ENCODE results near the gene ZFYVE28.

ZFYVE28 gene

DNA sequence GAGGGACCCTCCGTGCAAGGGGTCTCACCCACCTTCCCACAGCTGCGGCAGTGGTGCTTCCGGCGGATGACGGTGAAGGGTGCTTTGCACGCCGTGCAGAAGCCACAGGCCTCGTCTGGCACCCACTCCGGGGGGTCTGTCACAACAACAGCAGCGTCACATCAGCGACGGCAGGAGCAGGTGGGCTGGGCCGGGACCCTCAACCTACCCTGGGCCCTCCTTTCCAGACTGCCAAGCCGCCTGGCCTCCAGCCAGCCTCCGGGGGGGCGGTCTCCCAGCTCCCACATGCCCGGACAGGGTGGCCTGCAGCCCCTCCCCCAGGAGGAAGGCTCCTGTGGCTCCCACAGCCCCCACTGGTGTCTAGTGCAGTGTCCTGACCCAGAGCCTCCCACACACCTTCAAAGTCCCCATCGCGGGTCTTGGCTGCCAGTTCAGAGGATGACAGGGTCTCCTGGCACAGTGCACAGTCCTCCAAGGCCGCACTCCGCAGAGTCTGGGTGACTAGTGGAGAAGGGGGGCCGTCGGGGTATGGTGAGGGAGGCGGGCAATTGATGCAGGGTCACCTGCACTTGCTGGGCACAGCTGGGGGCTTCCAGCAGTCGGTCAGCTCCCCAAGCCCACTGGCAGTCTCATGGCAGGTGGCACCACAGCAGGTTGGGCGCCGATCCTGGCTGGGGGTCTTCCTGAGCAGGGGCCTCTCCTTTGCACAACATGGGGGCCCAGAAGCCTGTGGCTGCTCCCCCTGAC lies 147.0 kb downstream of the ZFYVE28 start:
- DNase-seq (ENCODE audit: low spot score): no peak

DNA sequence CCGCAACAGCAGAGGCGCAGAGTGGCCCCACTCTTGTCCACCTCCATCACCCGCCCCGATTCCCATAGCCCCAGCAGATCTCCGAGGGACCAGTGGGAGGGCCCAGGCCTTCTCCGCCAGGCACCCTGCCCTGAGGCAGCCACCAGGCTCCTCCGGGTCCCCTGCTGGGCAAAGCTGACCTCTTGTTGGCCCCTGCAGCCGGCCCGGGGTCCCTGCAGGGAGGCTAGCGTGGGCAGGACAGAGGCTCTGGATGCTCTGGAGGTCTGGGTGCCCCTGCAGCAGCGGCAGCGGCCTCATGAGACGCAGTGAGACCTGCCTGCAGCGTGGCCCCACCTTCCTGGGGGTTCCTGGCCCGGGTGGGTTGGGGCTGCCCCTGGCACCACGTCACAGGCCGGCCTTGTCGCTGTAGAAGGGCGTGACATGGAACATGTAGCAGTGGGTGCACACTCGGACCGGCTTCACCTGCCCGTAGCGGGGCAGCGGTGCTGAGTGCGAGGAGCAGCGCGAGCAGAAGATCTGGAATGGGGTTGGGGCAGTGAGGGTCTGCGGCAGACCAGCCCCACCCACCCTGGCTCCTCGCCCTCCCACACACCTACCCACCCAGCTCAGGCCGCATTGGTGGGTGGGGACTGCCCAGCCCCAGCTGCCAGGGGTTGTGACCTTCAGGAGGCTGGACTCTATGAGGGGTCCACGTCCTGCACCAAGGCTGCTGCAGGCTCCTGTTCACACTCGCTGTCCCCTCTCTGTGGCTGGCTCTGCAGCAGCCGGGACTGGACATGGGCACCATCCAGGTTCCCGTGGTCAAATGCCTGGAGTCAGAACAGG lies 147.9 kb downstream of the ZFYVE28 start:
- DNase-seq (ENCODE audit: low spot score): no peak

DNA sequence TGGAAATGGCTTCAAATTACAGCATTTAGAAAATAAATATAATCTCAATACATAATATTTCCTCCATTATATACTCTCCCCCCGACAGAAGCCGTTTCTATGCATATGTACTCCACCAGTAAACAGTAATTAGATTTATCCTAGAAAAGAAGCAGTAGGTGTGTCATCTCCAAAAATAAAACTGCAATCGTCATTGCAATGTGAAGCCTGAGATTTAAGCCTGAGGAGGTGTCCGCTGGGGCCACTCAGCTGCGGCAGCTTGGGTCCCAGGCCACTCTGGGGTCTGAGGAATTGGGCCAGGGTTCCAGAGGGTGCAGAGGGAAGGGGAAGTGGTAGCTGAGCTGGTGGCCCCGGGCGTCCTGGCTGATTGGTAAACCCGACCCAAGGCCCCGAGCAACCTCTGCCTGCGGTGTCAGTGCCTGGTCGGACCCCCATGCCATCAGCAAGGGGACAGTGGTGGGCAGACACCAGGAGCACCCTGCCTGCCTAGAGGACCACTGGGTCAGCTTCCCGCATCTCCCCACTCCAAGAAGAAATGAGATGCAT lies 148.8 kb downstream of the ZFYVE28 start:
- DNase-seq (ENCODE audit: low spot score): no peak

DNA sequence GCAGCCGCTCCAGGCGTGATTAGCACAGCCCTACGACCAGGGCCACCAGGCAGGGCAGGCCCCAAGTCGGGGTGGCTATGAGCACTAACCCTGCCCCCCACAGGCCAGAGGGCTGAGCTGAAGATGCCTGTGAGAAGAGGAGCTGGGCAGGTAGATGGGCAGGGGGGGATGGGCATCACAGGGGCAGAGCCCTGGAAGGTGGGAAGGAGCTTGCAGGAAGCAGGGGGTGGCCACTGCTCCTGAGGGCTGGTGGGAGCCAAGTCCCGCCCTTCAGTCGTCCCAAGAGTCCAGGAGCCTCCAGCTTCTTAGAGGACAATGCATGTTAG lies 149.3 kb downstream of the ZFYVE28 start:
- no peak for DNase-seq (ENCODE audit: low spot score)

DNA sequence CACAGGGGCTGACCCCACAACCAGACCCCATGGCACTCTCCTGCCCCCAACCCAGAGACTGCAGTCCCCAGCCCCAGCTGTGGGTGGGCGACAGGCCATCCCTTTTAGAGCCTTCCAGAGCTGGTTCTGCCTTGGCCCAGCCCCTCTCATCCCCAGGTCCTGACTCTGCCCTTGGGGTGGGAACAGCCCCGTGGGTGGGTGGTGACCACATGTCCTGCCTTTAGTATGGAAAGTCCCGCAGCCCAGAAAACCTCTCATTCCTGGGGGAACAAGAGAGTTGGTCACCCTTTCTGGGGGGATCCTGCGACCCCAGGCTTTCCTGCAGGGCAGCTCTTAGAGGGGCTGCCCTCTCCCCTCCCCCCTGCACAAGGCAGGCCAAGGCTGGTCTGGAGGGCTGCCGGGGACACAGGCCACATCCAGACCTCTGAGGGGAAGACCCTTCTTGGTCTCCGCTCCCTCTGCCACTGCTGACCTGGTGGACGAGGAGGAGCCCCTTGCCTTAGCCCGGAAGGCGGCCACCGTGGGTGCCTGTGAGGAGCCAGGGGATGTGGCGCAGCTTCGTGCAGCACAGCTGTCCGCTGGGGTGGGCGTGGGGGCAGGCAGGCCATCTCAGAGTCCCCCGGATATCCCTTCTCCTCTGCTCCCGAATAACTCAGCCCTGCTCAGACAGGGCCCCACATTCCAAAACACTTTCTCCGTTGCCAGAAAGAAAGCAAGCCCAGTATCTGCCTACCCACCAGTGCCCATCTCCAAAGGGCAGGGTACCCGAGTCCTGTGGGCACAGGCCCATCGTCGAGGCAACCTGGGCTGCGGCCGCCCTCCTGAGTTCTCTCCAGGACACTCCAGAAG lies 149.9 kb downstream of the ZFYVE28 start:
- DNase-seq (ENCODE audit: low spot score): no peak

DNA sequence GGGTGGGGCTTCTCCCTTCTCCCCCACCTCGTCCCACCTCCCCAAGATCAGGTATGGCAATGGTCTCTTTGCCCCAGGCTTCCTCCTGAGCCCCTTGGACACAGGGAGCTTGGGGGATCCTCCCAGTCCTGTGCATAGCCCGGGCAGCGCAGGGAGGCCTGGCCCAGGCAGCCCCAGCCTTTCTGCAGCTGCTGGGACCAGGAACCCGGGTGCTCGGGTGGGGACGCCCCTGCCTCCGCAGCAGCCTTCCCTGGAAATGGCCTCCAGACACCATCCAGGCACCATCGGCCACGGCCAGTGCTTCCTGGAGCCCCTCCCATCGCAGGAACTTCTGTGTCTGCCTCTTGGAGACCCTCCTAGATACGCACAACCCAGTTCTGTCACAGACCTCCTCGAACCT lies 150.6 kb downstream of the ZFYVE28 start:
- no peak for DNase-seq (ENCODE audit: low spot score)

DNA sequence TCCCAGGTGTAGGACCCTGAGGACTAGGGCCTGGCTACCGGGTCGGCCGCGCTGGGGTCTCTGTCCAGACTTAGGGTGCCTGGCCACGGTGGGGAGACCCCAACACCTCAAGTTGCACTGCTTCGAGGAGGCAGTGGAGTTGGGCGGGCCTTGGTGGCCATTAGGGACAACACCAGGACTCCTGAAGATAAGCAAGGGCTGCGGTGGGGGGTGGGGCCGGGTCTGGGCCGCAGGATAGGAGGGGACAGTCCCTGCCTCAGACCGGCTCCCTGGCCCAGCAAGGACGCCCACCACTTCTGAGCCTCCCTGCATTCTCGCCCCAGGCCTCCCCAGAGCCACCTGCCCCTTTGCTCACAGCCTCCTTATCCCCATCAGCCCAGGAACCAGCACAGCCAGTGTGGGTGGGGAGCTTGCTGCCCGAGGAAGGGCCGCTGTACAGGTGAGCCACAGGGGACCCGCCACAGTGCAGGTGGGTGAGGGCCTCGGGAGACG lies 151.1 kb downstream of the ZFYVE28 start:
- no peak for DNase-seq (ENCODE audit: low spot score)

DNA sequence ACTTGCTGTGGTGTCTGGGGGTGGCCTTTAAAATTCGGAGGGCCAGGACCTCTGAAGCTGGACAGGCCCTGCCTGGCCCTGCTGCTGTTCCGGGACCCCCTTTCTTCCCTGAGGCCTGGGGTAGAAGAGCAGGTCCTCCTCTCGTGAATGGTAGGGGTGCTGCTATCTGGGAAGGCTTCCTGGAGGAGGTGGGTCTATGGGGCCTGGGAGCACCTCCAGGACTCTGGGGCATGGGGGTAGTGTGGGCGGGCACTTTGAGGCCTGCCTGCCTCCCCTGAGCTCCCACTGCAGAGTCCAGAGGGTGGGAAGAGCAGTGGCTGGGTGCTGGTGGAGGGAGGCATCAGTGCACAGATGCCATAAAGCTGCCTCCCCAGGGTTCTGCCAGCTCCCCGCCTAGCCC lies 151.6 kb downstream of the ZFYVE28 start:
- no peak for DNase-seq (ENCODE audit: low spot score)

DNA sequence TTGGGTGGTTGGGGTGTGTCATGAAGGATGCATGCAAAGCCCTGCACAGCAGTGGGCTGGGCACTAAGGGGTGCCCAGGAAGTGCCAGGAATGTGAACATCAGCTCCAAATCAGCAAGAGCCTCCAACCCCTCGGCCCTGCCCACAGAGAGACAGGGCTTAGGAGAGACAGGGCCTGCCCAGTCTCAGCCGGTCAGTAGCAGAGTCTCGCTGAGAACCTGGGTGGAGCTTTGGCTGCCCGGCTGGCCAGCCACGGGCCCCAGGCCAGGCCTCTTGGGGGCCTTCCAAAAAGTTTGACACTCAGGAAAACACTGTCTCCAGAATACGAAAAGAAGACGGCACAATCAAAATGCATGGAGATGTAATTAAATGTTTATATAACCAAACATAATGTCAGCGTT lies 152.3 kb downstream of the ZFYVE28 start:
- peak; percentile 95 for DNase-seq (ENCODE audit: low spot score)

DNA sequence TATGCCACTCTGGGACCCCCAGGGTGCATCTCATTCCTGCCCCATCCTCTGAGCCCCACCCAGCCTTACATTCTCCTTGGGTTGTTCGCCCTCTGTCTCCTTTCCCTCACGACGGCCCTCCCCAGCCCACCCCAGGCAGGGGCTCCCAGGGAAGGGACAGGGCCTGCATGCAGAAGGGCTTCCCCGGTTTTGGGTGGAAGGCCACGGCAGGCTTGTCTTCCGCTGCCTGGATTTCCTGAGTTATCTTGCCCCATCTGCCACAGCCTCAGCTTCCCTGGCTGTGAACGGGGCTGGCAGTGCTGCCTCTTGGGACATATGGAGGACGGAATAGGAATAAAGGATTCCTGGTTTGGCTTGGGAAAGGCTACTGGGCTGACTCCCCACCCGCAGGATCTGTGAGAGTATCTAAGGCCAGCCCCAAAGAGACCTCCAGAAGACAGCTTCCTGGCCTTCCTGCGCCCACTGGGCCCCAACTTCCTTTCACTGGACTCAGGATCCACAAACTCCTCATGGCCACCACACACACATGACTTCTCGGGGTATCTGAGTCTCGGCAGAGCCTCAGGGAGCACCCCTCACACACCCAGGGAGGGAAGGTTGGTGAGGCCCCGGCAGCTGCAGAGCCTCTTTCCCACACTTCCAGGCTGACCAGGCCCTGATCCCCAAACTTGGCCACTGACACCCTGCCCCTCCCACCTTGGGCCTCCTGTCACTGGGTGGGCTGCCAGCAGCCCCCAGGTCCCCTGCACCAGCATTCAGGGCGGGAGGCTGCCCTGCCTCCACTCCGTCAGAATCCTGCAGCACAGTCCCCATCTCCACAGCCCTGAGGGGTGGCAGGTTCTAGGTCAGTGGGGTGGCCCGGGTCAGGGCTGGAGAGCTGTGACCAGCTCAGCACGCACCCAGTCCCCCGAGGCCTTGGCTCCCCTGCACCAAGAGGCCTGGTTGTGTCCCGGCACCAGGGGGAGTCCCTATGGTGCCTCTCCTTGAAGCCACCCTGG lies 153.0 kb downstream of the ZFYVE28 start:
- DNase-seq (ENCODE audit: low spot score): no peak

DNA sequence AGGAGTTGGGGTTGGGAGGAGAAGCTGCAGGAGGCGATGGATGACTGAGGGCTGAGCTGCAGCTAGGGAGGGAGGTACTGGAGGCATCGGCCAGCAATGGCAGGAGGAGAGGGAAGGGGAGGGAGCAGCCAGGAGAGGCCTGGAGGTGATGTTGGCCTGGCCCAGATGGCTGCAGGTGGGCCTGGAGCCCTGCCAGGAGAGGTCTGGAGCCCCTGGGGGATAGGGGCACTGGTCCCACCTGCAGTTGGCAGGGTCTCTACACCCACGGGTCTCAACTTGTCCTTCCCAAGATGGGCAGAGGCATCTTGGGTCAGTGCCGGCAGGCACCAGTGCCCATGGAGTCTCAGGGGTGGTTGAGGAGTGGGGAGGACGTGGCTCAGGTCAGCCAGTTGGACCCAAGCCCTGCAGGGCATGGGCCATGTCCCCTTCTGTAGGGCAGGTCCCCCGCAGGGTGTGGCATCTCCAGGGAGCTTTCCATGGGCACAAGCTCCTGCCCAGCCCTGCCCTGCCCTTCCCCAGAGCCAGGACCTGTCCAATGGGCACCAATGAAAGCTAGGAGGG lies 153.9 kb downstream of the ZFYVE28 start:
- DNase-seq (ENCODE audit: low spot score): no peak

DNA sequence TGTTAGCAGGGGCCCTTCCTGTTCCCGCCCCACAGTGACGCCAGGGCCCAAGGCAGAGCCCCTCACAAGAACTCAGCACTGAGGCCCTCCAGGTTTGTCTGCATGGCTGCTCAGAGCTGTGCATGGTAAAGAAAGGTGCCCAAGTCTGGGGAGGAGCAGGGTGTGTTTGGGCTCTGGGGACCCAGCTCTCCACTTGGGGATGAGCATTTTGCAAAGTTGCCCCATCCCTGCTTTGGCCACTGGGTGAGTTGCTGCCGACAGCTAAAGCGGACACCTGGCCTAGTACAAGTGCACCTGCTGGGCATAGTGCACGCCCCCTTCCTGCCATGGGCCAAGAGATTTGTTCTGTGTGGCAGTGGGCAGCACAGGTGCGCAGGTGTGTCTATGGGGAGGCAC lies 154.5 kb downstream of the ZFYVE28 start:
- no peak for DNase-seq (ENCODE audit: low spot score)

DNA sequence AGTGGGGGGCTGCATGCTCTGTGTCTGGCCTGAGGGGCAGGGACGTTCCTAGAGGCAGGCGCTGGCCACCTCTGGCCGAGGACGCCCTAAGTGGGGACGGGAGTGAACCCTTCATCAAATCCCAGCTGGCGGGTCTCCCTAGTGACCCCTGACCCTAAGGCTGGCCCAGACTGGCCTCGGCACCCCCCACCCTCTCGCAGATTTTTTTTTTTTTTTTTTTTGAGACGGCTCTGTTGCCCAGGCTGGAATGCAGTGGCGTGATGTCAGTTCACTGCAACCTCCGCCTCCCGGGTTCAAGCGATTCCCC lies 155.5 kb downstream of the ZFYVE28 start:
- DNase-seq (ENCODE audit: low spot score): no peak

DNA sequence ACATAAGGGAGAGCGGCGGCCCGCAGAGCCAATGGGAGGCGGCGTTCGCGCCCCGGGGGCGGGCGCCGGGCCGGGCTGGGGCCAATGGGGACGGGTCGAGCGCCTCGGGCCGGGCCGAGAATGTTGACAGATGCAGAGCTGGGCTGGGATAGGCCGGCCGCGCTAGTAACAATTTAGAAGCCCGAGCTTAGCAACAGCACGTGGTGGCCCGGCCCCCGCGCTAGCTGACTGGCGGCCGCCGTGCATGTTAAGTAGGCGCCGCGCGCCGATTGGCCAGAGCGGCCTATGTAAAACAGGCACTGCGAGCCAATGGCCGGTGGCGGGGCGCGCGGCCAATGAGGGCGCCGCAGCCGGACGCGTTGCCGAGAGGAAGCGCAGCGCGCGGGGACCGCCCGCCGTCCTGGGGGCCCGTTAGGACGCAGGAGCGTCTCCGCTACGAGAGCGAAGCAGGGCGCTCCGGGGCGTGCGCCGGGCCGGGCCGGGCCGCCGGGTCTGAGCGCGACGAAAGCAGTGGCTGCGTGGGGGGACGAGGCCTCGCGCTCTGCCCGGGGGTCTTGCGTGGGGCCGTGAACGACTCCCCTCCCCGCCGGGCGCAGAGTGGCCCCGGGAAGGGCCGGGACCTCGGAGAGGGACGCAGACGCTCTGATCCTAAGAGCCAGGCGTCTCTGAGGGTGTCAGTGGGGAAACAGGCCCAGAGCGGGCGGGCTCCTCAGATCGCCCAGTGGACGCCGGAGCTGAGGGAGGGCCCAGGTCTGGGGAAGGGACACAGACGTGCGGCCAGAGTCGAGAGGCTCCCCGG lies 156.1 kb downstream of the ZFYVE28 start:
- peak; percentile 98 for DNase-seq (ENCODE audit: low spot score)

DNA sequence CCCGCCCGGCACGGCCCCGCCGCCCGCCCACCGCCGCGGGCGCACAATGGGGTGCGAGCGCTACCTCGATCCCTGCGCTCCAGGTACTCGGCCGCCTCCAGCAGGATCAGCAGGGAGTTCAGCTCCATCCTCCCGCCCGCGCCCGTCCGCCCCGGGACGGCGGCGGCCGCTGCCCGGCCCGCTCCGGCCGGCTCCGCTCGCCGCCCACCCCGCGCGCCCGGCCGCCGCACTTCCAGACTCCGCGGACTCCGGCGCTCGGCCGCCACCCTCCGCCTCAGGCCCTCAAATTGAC lies 156.6 kb downstream of the ZFYVE28 start, which contains the start of gene MXD4:
Gene MXD4, minus strand, starts transcription at position 257 of the 292 bp plus-strand sequence. Its CDS starts 129 bp downstream, at position 128.
- DNase-seq (ENCODE audit: low spot score): no peak

DNA sequence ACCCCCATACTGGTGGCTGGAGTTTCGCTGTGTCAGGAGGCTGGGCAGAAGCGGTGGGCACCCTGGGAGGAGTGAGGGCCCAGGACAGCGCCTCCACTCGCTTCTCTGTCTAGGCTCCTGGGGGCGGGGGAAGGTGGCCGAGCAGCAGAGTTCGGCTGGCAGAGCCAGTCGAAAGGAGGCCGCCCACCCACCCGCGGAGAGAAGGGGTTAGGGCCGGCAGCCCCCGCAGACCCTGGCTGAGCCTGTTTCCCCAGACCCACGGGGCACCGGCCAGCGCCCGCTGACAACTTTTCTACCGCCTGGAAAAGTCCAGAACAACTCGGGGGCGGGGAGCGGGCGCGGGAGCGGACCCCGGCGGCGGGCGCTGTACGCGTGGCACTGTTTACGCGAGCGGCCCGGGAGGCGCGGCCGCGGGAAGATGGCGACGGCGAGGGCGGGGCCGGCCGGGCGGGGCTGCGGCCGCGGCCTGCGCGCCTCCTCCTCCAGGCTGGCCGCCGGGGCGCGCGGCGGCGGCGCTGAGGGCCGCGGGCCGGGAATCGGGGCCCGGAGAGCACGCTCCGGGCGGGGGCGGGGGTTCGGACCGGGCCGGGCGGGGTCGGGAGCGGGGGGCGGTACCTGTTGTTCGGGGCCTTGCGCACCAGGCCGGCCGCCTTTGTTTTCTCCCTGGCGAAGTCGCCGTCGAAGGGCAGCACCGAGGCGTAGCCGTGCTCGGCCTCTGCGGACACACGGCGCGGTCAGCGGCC lies 157.2 kb downstream of the ZFYVE28 start:
- DNase-seq (ENCODE audit: low spot score): peak; percentile 60

DNA sequence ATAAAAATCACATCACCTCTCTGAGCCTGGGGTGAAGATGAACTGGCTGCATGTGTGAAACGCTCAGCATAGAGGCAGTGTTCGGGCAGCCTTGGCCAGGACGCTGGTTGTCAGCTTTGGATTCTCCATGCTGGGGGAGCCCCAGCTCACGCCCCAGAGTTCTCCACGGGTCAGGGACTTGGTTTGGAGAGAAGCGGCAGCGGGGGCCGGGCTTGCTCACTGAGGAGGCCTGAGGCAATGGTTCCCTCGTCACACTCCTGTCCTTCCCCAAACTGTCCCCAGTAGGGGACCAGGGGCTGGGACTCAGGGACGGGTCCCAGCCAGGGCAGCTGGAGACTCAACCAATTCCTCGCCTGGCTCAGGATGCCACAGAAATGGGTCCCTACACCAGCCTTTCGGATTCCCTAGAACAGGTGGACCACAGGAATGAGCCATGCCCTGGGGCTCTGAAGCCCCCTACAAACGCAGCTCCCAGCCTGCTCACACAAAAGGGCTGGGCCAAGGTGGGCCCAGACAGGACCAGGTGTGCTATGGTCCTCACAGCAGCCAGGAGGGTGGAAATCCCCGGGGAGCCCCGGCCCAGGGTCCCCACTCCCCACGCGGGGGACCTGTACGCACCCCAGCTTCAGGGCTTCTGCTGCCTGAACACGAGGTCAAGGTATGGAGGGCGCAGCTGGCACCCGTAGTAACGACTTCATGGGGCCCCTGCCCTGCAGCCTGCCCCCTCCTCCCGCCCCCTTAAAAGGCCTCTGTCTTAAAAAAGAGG lies 157.9 kb downstream of the ZFYVE28 start:
- DNase-seq (ENCODE audit: low spot score): no peak

DNA sequence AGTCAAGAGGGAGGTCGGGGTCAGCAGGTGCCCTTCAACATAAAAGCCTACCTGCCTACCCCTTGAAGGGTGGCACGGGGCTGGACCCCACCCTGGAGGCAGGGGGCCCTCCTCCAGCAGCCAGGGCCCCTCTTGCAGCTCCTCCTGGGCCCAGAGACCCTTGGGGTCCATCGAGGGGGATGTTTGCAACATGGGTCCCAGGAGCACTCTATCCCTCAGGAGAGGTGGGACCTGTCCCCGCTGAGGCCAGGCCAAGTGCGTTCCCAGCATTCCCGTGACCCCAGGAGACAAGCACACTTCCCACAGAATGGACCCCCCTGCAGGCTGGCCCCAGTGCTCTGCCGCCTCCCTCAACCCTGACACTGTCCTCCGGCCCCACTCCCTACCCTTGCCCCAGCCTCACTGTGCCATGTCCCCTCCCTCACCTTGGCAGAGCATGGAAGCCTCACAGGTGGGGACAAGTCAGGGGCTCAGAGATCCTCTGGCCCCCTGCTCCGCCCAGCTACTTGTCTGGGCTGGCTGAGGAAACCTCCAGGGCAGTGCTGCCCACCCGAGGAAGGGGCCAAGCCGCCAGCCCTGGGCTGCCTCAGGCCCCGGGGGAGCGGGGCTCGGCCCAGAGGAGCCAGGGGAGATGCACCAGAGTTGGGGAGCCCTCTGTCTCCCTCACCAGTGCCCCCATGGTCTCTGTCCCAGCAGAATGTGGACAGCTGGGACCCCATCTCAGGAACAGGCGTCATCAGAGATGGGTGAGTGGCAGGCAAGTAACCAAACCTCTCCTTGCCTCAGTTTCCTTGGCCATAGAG lies 158.7 kb downstream of the ZFYVE28 start:
- DNase-seq (ENCODE audit: low spot score): no peak

All from AG08395 (cell line).